ENCODE results near the gene PDS5A.
"Not testable (repeated sequence)": the region's sequence is repeated elsewhere in the genome, so short reads cannot be mapped to it uniquely, and the experiment has no call there.

PDS5A gene

GRCh38 chr4:39905656-39906055 lies 72.1 kb downstream of the PDS5A start:
- no peak for DNase-seq (ENCODE audit: low read depth)

DNA sequence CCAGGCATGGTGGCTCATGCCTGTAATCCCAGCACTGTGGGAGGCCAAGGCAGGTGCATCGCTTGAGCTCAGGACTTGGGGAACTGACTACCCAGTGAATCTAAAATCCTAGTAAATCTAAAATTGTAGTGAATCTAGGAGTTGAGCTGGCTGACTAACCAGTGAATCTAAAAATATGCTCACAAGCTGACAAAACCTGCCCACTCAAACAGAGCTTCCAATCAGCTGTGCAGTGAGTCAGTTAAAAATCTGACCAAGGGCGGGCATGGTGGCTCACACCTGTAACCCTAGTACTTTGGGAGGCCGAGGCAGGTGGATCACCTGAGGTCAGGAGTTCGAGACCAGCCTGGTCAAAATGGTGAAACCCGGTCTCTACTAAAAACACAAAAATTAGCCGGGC lies 72.7 kb downstream of the PDS5A start:
- not testable (repeated sequence) for DNase-seq (ENCODE audit: low read depth)

DNA sequence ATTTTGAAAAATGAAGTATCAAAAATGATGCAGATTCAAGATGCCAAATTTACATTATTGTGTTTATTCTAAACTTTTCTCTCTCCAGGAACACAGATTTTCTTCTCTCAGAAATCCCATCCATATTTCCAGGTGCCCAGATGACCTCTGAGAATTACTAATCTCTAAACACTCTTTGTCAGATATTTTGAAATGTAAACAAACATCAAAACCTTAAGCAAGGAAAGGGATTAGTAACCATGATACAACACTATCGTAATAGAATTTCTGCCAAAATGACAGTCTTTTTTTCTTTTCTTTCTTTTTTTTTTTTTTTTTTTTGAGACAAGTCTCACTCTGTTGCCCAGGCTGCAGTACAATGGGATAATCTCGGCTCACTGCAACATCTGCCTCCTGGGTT lies 76.7 kb downstream of the PDS5A start:
- no peak for DNase-seq (ENCODE audit: low read depth)

DNA sequence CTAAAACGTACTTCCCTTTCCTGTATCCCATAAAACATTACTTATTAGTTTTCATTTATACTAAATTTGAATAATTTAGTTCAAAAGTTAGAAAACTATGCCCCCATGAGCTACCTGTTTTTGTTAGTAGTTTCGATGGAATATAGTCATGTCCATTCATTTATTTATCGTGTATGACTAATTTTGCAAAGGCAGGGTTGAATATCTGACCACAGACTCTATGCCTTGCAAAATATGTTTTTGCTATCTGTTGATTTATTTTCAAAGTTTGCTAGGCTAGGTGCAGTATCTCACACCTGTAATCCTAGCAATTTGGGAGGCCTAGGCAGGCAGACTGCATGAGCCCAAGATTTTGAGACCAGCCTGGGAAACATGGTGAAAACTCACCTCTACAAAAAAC lies 78.4 kb downstream of the PDS5A start:
- DNase-seq (ENCODE audit: low read depth): no peak

DNA sequence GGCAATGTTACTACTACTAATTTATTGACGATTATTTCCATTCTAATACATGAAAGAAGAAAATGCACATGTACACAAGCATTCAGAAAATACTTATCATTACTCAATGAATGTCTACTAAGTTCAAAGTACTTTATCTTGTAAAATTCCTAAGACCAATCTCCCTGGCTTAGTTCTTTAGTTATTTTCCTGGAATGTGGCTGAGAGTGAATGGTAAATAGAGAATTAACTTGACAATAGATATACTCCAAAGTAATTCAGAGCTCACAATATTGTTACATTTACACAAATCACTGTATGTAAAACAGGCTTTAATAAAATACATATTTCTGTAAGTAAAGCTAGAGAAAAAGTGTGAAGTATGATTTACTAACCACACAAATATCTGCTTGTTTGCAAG lies 79.7 kb downstream of the PDS5A start:
- no peak for DNase-seq (ENCODE audit: low read depth)

- no peak for DNase-seq (ENCODE audit: low read depth)
These were observed 84.0 kb downstream of the PDS5A start for GRCh38 chr4:39893693-39894072.

GRCh38 chr4:39892988-39893692 lies 84.6 kb downstream of the PDS5A start:
- no peak for DNase-seq (ENCODE audit: low read depth)

DNA sequence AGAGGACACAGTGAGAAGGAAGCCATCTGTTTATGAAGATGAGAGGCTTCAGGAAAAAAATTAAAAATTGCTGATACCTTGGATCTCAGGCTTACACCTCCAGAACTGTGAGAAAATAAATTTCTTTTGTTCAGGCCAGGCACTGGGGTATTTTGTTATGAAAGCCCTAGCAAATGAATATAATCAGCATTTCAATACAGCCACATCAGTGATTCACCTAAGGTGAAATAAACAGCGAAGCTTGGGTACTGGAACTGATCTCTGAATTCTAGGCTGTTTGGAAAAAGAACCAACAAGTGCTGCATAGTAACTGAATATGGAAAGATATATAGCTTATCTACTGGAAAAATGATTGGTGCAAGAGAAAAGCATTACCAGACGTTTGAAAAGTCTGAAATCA lies 88.5 kb downstream of the PDS5A start:
- no peak for DNase-seq (ENCODE audit: low read depth)

DNA sequence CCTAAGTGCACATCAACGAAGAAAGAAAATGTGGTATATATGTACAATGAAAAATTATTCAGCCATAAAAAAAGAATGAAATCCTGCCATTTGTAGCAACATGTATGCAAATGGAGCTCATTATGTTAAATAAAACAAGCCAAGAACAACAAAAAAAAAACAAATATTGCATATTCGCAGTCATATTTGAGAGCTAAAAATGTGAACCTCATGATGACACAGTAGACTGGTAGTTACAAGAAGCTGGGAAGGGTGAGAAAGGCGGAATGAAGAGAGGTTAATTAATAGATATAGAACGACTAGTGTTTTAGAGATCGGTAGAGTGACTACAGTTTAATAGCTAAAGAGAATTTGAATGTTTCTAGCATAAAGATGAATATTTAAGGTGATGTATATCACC lies 89.2 kb downstream of the PDS5A start:
- DNase-seq (ENCODE audit: low read depth): no peak

DNA sequence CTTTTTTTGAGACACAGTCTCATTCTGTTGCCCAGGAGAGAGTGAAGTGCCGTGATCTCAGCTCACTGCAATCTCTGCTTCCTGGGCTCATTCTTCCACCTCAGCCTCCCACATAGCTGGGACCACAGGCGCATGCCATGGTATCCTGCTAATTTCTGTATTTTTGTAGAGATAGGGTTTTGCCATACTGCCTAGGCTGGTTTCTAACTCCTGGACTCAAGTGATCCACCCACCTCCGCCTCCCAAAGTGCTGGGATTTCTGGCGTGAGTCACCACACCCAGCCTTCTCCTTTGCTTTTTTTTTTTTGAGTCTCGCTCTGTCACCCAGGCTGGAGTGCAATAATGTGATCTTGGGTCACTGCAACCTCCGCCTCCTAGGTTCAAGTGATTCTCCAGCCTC lies 94.1 kb downstream of the PDS5A start:
- DNase-seq (ENCODE audit: low read depth): no peak

DNA sequence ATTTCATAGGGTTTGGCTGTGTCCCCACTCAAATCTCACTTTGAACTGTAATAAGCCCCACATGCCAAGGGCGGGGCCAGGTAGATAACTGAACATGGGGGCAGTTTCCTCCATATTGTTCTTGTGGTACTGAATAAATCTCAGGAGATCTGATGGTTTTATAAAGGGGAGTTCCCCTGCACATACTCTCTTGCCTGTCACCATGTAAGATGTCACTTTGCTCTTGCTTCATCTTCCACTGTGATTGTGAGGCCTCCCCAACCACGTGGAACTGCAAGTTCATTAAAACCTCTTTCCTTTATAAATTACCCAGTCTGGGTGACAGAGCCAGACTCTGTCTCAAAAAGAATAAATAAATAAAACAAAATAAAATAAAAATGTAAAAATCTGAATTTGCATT lies 95.9 kb downstream of the PDS5A start:
- DNase-seq (ENCODE audit: low read depth): no peak

DNA sequence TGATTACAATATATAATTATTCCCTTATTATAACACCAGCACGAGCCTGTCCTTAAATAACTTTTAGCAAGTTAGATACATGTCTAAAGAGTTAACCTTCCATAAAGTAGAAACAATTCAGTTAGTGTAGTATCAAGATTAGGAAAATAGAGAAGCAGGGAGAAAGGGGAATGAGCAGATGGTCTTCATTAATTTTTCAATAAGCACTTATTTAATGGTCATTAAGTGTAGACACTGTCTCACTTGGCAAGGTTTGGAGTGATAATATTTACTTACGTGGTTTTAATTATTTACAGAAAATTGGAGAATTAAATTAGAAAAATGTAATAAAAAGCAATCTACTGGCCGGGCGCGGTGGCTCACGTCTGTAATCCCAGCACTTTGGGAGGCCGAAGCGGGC lies 99.7 kb downstream of the PDS5A start:
- DNase-seq (ENCODE audit: low read depth): no peak

- DNase-seq (ENCODE audit: low read depth): no peak
These were observed 103.9 kb downstream of the PDS5A start for GRCh38 chr4:39873823-39874222.

DNA sequence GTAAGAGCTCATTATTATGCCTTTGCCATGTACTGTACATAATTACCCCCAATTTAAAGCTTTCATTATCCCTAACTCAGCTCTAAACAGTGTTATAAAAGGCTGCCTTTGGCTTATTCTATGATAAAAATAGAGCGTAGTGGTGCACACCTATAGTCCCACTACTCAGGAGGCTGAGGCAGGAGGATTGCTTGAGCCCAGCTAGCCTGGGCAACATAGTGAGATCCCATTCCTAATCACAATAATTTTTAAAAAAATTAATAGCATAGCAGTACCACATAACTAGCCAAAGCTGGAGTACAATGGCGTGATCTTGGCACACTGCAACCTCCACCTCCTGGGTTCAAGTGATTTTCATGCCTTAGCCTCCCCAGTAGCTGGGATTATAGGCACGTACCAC lies 112.4 kb downstream of the PDS5A start:
- DNase-seq (ENCODE audit: low read depth): no peak

- DNase-seq (ENCODE audit: low read depth): no peak
These were observed 113.3 kb downstream of the PDS5A start for GRCh38 chr4:39864391-39864790.

DNA sequence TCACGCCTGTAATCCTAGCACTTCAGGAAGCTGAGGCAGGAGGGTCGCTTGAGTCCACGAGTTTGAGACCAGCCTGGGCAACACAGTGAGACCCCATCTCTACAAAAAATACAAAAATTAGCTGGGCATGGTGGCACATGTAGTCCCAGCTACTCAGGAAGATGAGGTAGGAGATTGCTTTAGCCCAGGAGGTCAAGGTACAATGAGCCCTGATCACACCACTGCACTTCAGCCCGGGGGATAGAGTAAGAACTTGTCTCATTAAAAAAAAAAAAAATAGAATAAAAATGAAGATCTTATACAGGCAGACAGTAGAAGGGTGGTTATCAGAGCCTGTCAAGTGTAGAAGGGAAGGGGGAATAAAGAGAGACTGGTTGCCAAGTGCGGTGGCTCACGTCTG lies 116.9 kb downstream of the PDS5A start:
- DNase-seq (ENCODE audit: low read depth): no peak

GRCh38 chr4:39855909-39856512 lies 121.7 kb downstream of the PDS5A start:
- no peak for DNase-seq (ENCODE audit: low read depth)

GRCh38 chr4:39852636-39853035 lies 125.1 kb downstream of the PDS5A start:
- no peak for DNase-seq (ENCODE audit: low read depth)

- DNase-seq (ENCODE audit: low read depth): no peak
These were observed 127.0 kb downstream of the PDS5A start for GRCh38 chr4:39850727-39851126.

GRCh38 chr4:39846705-39847104 lies 131.0 kb downstream of the PDS5A start:
- DNase-seq (ENCODE audit: low read depth): no peak

GRCh38 chr4:39846120-39846519 lies 131.6 kb downstream of the PDS5A start:
- no peak for DNase-seq (ENCODE audit: low read depth)

GRCh38 chr4:39841894-39842293 lies 135.8 kb downstream of the PDS5A start:
- DNase-seq (ENCODE audit: low read depth): no peak

- DNase-seq (ENCODE audit: low read depth): not testable (repeated sequence)
These were observed 137.2 kb downstream of the PDS5A start for GRCh38 chr4:39840516-39840915.

DNA sequence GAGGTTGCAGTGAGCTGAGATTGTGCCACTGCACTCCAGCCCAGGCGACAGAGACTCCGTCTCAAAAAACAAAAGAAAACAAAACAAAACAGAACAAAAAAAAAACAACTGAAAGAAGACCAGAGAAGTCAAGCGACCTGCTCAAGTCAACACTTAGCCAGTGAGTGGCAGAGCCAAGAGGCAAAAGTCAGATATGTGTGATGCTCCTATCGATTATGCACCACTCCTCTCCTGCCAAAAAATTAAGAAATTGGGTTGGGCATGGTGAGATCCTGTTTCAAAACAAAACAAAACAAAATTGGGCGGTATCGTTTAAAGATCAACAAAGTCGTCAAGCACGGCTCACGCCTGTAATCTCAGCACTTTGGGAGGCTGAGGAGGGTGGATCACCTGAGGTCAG lies 137.7 kb downstream of the PDS5A start:
- DNase-seq (ENCODE audit: low read depth): no peak

All from CMK (cell line).